ENCODE results near the gene ABHD17C. TPM values are rescaled to one million over a fixed set of nuclear protein-coding genes. Genes with fewer than 3 reads are reported as not detected.
A peak's percentile ranks its signal among the peaks of the same experiment; 100 is the strongest.

The ABHD17C gene
- total and polyA plus RNA-seq, 2 experiments from 2014 or later, result 11.3 to 23.8 TPM

DNA sequence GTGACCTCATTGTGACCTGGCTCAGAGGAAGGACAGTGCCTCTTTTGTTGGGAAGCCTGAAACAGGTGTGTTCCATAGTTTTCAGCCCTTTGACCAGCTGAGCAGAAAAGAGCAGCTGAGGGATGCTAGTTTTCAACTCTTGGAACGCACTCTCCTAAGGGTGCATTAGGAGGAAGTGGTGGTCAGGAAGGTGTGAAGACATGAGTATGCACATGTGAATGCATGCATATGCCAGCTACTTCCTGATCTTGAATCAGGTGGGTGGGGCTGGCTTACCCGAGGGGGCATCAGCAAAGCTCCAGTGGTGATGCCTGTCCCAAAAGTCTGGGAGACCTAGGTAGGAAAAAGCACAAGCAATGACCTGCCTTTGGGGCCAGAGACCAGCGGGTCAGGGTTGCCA is 60.8 kb downstream of the ABHD17C start:
- ATAC-seq (no peak), DNase-seq (ENCODE audit: low spot score) (no peak)
- TF ChIP-seq, protein P1, sequence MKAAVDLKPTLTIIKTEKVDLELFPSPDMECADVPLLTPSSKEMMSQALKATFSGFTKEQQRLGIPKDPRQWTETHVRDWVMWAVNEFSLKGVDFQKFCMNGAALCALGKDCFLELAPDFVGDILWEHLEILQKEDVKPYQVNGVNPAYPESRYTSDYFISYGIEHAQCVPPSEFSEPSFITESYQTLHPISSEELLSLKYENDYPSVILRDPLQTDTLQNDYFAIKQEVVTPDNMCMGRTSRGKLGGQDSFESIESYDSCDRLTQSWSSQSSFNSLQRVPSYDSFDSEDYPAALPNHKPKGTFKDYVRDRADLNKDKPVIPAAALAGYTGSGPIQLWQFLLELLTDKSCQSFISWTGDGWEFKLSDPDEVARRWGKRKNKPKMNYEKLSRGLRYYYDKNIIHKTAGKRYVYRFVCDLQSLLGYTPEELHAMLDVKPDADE (IDR thresholded peaks at IDR 0.05), result no peak
- TF ChIP-seq EZH2 (IDR thresholded peaks at IDR 0.05; ENCODE audit: low read depth, unreplicated experiment) (no peak), POLR2AphosphoS5 (IDR thresholded peaks at IDR 0.05; ENCODE audit: low read depth) (no peak), JUNB (IDR thresholded peaks at IDR 0.05; ENCODE audit: unreplicated experiment) (no peak), CREB1 (CRISPR knock-in tag; IDR thresholded peaks at IDR 0.05; ENCODE audit: low read depth) (no peak), EZH2phosphoT487 (IDR thresholded peaks at IDR 0.05; ENCODE audit: unreplicated experiment) (no peak), STAT1 (IDR thresholded peaks at IDR 0.05; ENCODE audit: unreplicated experiment) (no peak), ZNF331 (CRISPR knock-in tag; IDR thresholded peaks at IDR 0.05; ENCODE audit: low read depth) (no peak), NANOG (IDR thresholded peaks at IDR 0.05; ENCODE audit: borderline replicate concordance) (no peak)
- Histone ChIP-seq H3K4me3 (no peak overlapping the region), H3K27me3 (ENCODE audit: insufficient read depth) (no peaks in the 10 kb centered on the region), H2AFZ (no peak overlapping the region), H3K27ac (ENCODE audit: low read depth) (no peak overlapping the region), H3K36me3 (ENCODE audit: insufficient read depth) (no peaks in the 10 kb centered on the region), H4K20me1 (replicated peaks; ENCODE audit: insufficient read depth) (peaks cover 5% of the 10 kb centered on the region; the same call in 1 of the 2 replicates), H3K4me2 (no peak overlapping the region), H3K4me1 (ENCODE audit: insufficient read depth) (peaks cover 10% of the 10 kb centered on the region; the same call in 1 of the 2 replicates), H3K79me2 (replicated peaks; ENCODE audit: insufficient read depth) (no peaks in the 10 kb centered on the region), H3F3A (replicated peaks; ENCODE audit: low read depth) (no peaks in the 10 kb centered on the region), H3K9me2 (ENCODE audit: insufficient read depth) (no peaks in the 10 kb centered on the region)
- Mint-ChIP-seq H3K27ac (no peak overlapping the region), H3K27me3 (ENCODE audit: insufficient read depth, low read depth, poor library complexity) (no peaks in the 10 kb centered on the region), H3K4me3 (no peak overlapping the region), H3K9me3 (no peaks in the 10 kb centered on the region), H3K4me1 (peaks cover 15% of the 10 kb centered on the region), H3K36me3 (ENCODE audit: low read depth) (peaks cover 2% of the 10 kb centered on the region; the same call in 1 of the 3 replicates)

DNA sequence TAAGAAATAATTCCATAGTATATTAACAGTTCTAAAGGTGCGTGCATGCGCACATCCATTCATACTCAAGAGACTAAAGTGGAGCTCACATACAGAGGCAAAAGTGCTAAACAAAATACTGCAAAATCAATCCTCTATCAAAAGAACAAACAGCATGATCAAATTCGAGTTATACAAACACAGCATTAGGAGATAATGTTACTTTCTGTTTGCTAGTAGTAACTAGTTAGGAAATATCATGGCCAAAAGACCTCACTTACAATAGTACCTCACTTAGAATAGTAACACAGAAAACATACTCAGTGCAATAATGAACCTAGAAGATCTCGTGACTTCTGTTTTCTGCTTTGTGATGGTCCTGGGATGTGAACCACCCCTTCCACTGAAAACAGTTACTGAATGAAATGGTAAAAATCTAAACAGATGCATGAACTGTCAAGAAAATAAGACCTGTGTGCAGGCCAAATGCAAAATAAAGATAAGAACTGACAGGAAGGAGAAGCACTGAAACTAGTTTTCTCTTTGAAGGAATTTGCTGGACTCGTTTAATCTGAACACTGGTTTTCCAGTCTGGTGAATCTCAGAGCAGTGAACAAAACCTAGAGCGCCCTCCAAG is 63.1 kb downstream of the ABHD17C start:
- no peak for DNase-seq (ENCODE audit: low spot score)
- TF ChIP-seq, protein P2, sequence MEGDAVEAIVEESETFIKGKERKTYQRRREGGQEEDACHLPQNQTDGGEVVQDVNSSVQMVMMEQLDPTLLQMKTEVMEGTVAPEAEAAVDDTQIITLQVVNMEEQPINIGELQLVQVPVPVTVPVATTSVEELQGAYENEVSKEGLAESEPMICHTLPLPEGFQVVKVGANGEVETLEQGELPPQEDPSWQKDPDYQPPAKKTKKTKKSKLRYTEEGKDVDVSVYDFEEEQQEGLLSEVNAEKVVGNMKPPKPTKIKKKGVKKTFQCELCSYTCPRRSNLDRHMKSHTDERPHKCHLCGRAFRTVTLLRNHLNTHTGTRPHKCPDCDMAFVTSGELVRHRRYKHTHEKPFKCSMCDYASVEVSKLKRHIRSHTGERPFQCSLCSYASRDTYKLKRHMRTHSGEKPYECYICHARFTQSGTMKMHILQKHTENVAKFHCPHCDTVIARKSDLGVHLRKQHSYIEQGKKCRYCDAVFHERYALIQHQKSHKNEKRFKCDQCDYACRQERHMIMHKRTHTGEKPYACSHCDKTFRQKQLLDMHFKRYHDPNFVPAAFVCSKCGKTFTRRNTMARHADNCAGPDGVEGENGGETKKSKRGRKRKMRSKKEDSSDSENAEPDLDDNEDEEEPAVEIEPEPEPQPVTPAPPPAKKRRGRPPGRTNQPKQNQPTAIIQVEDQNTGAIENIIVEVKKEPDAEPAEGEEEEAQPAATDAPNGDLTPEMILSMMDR (conservative IDR thresholded peaks at IDR 0.05; ENCODE audit: low read depth in 2 of 2), result peak in 1 of 2 experiments; percentile 29; a peak in 2 of 4 replicates
- no peak for TF ChIP-seq EZH2phosphoT487 (IDR thresholded peaks at IDR 0.05; ENCODE audit: unreplicated experiment)
- TF ChIP-seq CREB1 (CRISPR knock-in tag; IDR thresholded peaks at IDR 0.05; ENCODE audit: low read depth), result no peak
- TF ChIP-seq NANOG (IDR thresholded peaks at IDR 0.05; ENCODE audit: borderline replicate concordance), result no peak
- H3K4me1 Mint-ChIP-seq, result peaks cover 15% of the 10 kb centered on the region
- H3K36me3 Mint-ChIP-seq (ENCODE audit: low read depth), result peaks cover 2% of the 10 kb centered on the region; the same call in 1 of the 3 replicates
- no peak overlapping the region for H3K4me3 Mint-ChIP-seq
- no peak for ATAC-seq
- no peaks in the 10 kb centered on the region for H3K27me3 Mint-ChIP-seq (ENCODE audit: insufficient read depth, low read depth, poor library complexity)
- Histone ChIP-seq H3K4me1 (ENCODE audit: insufficient read depth) (peaks cover 10% of the 10 kb centered on the region; the same call in 1 of the 2 replicates), H2AFZ (no peak overlapping the region), H3K4me3 (no peak overlapping the region), H3K4me2 (no peak overlapping the region), H3K79me2 (replicated peaks; ENCODE audit: insufficient read depth) (no peaks in the 10 kb centered on the region), H4K20me1 (replicated peaks; ENCODE audit: insufficient read depth) (peaks cover 5% of the 10 kb centered on the region; the same call in 1 of the 2 replicates), H3K27ac (ENCODE audit: low read depth) (0 out of 2 replicates have a peak overlapping the region, but pooled peaks have one; percentile 20), H3K36me3 (ENCODE audit: insufficient read depth) (no peaks in the 10 kb centered on the region), H3F3A (replicated peaks; ENCODE audit: low read depth) (no peaks in the 10 kb centered on the region), H3K9me2 (ENCODE audit: insufficient read depth) (no peaks in the 10 kb centered on the region), H3K27me3 (ENCODE audit: insufficient read depth) (no peaks in the 10 kb centered on the region)
- H3K9me3 Mint-ChIP-seq, result no peaks in the 10 kb centered on the region; the same call in 2 of the 3 replicates
- no peak overlapping the region for H3K27ac Mint-ChIP-seq
